Karpas-422 (cell line): ENCODE data around the gene APLP2. TPM values are rescaled to one million over a fixed set of nuclear protein-coding genes. Genes with fewer than 3 reads are reported as not detected.
"Not testable (repeated sequence)": the region's sequence is repeated elsewhere in the genome, so short reads cannot be mapped to it uniquely, and the experiment has no call there.

Experiments used
- DNase-seq: peaks from one replicate; pipeline ENCODE4 v3.0.0-alpha.2; 2015
- H2AFZ ChIP-seq: fragments of 200-600 bp; sonication (generic); 2 replicates; pipeline ENCODE4 v1.6.1; 2014; ENCODE audit warnings: antibody characterized with exemption, low read length, mixed read lengths
- H3K27ac ChIP-seq: fragments of 200-600 bp; sonication (generic); 2 replicates; pipeline ENCODE4 v1.5.1; 2014; ENCODE audit warnings: mild to moderate bottlenecking, low read length, moderate library complexity
- H3K27me3 ChIP-seq: fragments of 200-600 bp; sonication (generic); 2 replicates; pipeline ENCODE4 v1.6.1; 2014; ENCODE audit warnings: low read length, mixed read lengths
- H3K36me3 ChIP-seq: fragments of 200-600 bp; sonication (generic); 2 replicates; pipeline ENCODE4 v1.6.1; 2014; ENCODE audit warnings: low read length, mixed read lengths; ENCODE audit not compliant: insufficient read depth
- H3K4me1 ChIP-seq: fragments of 200-600 bp; sonication (generic); 2 replicates; pipeline ENCODE4 v1.6.1; 2014; ENCODE audit warnings: mild to moderate bottlenecking, low read length, mixed read lengths
- H3K4me2 ChIP-seq: fragments of 200-600 bp; sonication (generic); 2 replicates; pipeline ENCODE4 v1.6.1; 2014; ENCODE audit warnings: low read length, low read depth, mild to moderate bottlenecking; ENCODE audit not compliant: poor library complexity, severe bottlenecking
- H3K4me3 ChIP-seq: fragments of 200-600 bp; sonication (generic); 2 replicates; pipeline ENCODE4 v1.5.1; 2014; ENCODE audit warnings: mild to moderate bottlenecking, antibody characterized with exemption, low read length, mixed read lengths
- H3K79me2 ChIP-seq: fragments of 200-600 bp; sonication (generic); 2 replicates; pipeline ENCODE4 v1.6.1; 2014; ENCODE audit warnings: mild to moderate bottlenecking, low read length, mixed read lengths
- H3K9ac ChIP-seq: fragments of 200-600 bp; sonication (generic); 2 replicates; pipeline ENCODE4 v1.6.0; 2014; ENCODE audit warnings: low read length
- H3K9me2 ChIP-seq: fragments of 200-600 bp; sonication (generic), shearing (Covaris generic); replicated peaks from 2 replicates; pipeline ENCODE4 v1.6.0; 2014; ENCODE audit warnings: mild to moderate bottlenecking, low read length, moderate library complexity; ENCODE audit not compliant: insufficient read depth
- H3K9me3 ChIP-seq: fragments of 300-700, 200-600 bp; sonication (generic); 2 replicates; pipeline ENCODE4 v1.6.1; 2014; ENCODE audit warnings: low read length, mixed read lengths
- H4K20me1 ChIP-seq: fragments of 200-600 bp; sonication (generic); 2 replicates; pipeline ENCODE4 v1.6.1; 2014; ENCODE audit warnings: mild to moderate bottlenecking, antibody characterized with exemption, low read length, low read depth; ENCODE audit not compliant: insufficient read depth
- small RNA-seq: library from RNA; depleted of rRNA; stranded (forward); fragments of <200 nt; gene quantifications from one replicate; pipeline ENCODE3, GENCODE V24; 2014
- total RNA-seq: library from RNA; depleted of rRNA; stranded (reverse); fragments of >200 nt; shearing (Covaris generic); gene quantifications from 2 replicates; pipeline ENCODE4 v1.2.3, GENCODE V29; 2014; ENCODE audit warnings: low replicate concordance; rRNA removed

The APLP2 gene
- total RNA-seq, 1 experiment from 2014 or later = 50.8 TPM

DNA sequence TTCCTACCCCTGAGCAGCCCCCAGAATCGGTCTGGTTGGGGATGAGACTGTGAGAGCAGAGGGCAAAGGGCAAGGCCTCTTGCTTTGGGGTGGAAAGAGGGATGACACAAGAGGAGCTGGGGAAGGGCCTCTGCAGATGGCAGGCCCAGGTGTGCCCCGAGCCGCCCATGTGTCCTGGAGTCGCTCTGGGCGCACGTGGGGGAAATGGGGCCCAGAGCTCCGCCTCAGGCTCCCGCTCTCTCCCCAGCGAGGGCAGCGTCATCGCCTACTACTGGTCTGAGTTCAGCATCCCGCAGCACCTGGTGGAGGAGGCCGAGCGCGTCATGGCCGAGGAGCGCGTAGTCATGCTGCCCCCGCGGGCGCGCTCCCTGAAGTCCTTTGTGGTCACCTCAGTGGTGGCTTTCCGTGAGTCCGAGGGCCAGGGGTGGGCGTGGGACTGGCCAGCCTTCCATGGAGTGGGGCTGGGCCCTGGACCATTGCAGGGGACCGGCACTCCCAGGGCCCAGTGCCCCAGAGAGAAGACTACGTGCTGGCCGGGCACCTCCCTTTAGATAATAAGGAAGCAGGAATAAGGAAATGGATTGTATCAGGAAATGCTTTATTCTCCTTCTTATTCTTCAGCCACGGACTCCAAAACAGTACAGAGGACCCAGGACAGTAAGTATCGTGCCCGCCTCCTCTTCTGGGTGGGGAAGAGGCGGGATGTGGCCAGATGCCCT is 120.0 kb downstream of the APLP2 start:
- H3K4me1 ChIP-seq = no peaks in the 10 kb centered on the region
- H3K36me3 ChIP-seq = no peaks in the 10 kb centered on the region
- no peak overlapping the region for H3K27ac ChIP-seq
- H3K9me3 ChIP-seq = no peaks in the 10 kb centered on the region
- H3K4me2 ChIP-seq = no peak overlapping the region
- no peak overlapping the region for H3K4me3 ChIP-seq
- DNase-seq = no peak
- no peaks in the 10 kb centered on the region for H3K79me2 ChIP-seq
- H4K20me1 ChIP-seq = no peaks in the 10 kb centered on the region
- no peak overlapping the region for H2AFZ ChIP-seq
- no peak overlapping the region for H3K9ac ChIP-seq
- H3K27me3 ChIP-seq = no peaks in the 10 kb centered on the region
- H3K9me2 ChIP-seq = no peaks in the 10 kb centered on the region

GRCh38 chr11:130190371-130190881 is 120.7 kb downstream of the APLP2 start:
- Histone ChIP-seq H3K36me3 (no peaks in the 10 kb centered on the region), H3K9me2 (no peaks in the 10 kb centered on the region), H3K4me3 (no peak overlapping the region), H3K9me3 (no peaks in the 10 kb centered on the region), H2AFZ (no peak overlapping the region), H3K79me2 (no peaks in the 10 kb centered on the region), H3K9ac (no peak overlapping the region), H3K4me1 (no peaks in the 10 kb centered on the region), H3K27ac (no peak overlapping the region), H4K20me1 (no peaks in the 10 kb centered on the region), H3K4me2 (no peak overlapping the region), H3K27me3 (no peaks in the 10 kb centered on the region)
- DNase-seq = no peak

- no peak overlapping the region for H3K27ac ChIP-seq
- H3K36me3 ChIP-seq = no peaks in the 10 kb centered on the region
- no peak for DNase-seq
- H3K4me2 ChIP-seq = no peak overlapping the region
- no peaks in the 10 kb centered on the region for H3K9me3 ChIP-seq
- no peaks in the 10 kb centered on the region for H3K9me2 ChIP-seq
- no peaks in the 10 kb centered on the region for H3K27me3 ChIP-seq
- H3K79me2 ChIP-seq = no peaks in the 10 kb centered on the region
- H3K4me3 ChIP-seq = no peak overlapping the region
- H4K20me1 ChIP-seq = no peaks in the 10 kb centered on the region
- no peak overlapping the region for H2AFZ ChIP-seq
- no peaks in the 10 kb centered on the region for H3K4me1 ChIP-seq
- no peak overlapping the region for H3K9ac ChIP-seq
Observed at GRCh38 chr11:130191896-130192295, 122.2 kb downstream of the APLP2 start.

GRCh38 chr11:130192845-130193267 is 123.2 kb downstream of the APLP2 start:
- no peak overlapping the region for H2AFZ ChIP-seq
- H3K27me3 ChIP-seq = no peaks in the 10 kb centered on the region
- H3K79me2 ChIP-seq = no peaks in the 10 kb centered on the region
- no peak overlapping the region for H3K9ac ChIP-seq
- H3K36me3 ChIP-seq = no peaks in the 10 kb centered on the region
- H3K9me3 ChIP-seq = no peaks in the 10 kb centered on the region
- no peak overlapping the region for H3K4me2 ChIP-seq
- H3K4me1 ChIP-seq = no peaks in the 10 kb centered on the region
- DNase-seq = no peak
- H3K27ac ChIP-seq = no peak overlapping the region
- no peak overlapping the region for H3K4me3 ChIP-seq
- H3K9me2 ChIP-seq = no peaks in the 10 kb centered on the region
- no peaks in the 10 kb centered on the region for H4K20me1 ChIP-seq

DNA sequence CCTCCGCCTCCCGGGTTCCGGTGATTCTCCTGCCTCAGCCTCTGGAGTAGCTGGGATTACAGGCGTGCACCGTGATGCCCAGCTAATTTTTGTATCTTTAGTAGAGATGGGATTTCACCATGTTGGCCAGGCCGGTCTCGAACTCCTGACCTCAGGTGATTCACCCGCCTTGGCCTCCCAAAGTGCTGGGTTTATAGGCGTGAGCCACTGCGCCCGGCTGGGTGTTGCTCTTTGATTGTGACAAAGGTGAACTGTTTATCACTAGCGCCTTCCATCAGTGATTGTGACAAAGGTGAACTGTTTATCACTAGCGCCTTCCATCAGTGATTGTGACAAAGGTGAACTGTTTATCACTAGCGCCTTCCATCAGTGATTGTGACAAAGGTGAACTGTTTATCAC is 123.9 kb downstream of the APLP2 start:
- H3K27me3 ChIP-seq, H3K4me1 ChIP-seq, H3K4me3 ChIP-seq, H3K9me2 ChIP-seq, H4K20me1 ChIP-seq, H3K27ac ChIP-seq, H3K9ac ChIP-seq, H3K36me3 ChIP-seq, DNase-seq, H2AFZ ChIP-seq, H3K79me2 ChIP-seq, H3K9me3 ChIP-seq, H3K4me2 ChIP-seq: not testable (repeated sequence)

Small RNA genes lying within 50 kb of the gene (small RNA-seq; reads per million reads assigned to genes)
- gene RF00015 = not detected
- gene RPL34P21 = 0.12 reads per million

Other genes with a start within 250 kb of the APLP2 start
- gene NFRKB, start 174.3 kb upstream of the APLP2 start, total RNA-seq = 9.4 and 26.9 TPM in 2 replicates
- 7.1 and 9.8 TPM in 2 replicates for gene PRDM10, start 67.1 kb upstream of the APLP2 start, total RNA-seq
- 0.18 and 0.30 TPM in 2 replicates for gene ST14, start 89.9 kb downstream of the APLP2 start, total RNA-seq
- gene ZBTB44, start 245.0 kb downstream of the APLP2 start, total RNA-seq = 36.7 and 62.8 TPM in 2 replicates